Testis (tissue), 3 donors: ENCODE data around the gene TNFSF13. TPM values are rescaled to one million over a fixed set of nuclear protein-coding genes. Genes with fewer than 3 reads are reported as not detected.

Experiments used
- DNase-seq: peaks from one replicate; pipeline ENCODE4 v3.0.0-alpha.2; 2019
- H3K27ac ChIP-seq, 2 donors: fragments of 200-600 bp; sonication (generic); one replicate each; pipeline ENCODE4 v1.5.1; 2019
- H3K27me3 ChIP-seq: fragments of 200-600 bp; sonication (generic); one replicate; pipeline ENCODE4 v1.5.1; 2019
- H3K36me3 ChIP-seq: fragments of 200-600 bp; sonication (generic); one replicate; pipeline ENCODE4 v1.5.1; 2017; ENCODE audit warnings: low read depth; ENCODE audit errors: missing control alignments
- H3K4me1 ChIP-seq: fragments of 200-600 bp; sonication (generic); one replicate; pipeline ENCODE4 v1.5.1; 2019
- H3K4me3 ChIP-seq, 2 donors: fragments of 200-600 bp; sonication (generic); one replicate each; pipeline ENCODE4 v1.5.1; 2017 to 2019
- H3K9me3 ChIP-seq: fragments of 200-600 bp; sonication (generic); one replicate; pipeline ENCODE4 v1.5.1; 2017
- POLR2A ChIP-seq: fragments of 450-650 bp; IDR thresholded peaks from one replicate; pipeline ENCODE4 v1.6.1; 2017; ENCODE audit warnings: antibody characterized with exemption, mild to moderate bottlenecking, moderate library complexity
- WGBS, 2 donors: methylation state at CpG; one replicate each; pipeline ENCODE4 v1.1.5; 2018; 5-methylcytosine and 5-hydroxymethylcytosine counted together
- intact Hi-C: fragments of 100-400 bp; cut with DNase I; formaldehyde crosslinking; loops from one replicate; pipeline ENCODE4 v1.15.1; 2023; ENCODE audit warnings: low total_unique reads
- polyA plus RNA-seq: library from polyadenylated mRNA; stranded (reverse); fragments of 350-450 nt; fragmentation: Illumina TruSeq; extraction: RNeasy Lipid Tissue Mini Kit (QIAGEN cat#74804); gene quantifications from one replicate; pipeline ENCODE4 v1.2.3, GENCODE V29; 2014; ENCODE audit warnings: low read depth, low replicate concordance; ENCODE audit not compliant: insufficient read depth
- total RNA-seq, 2 donors: library from RNA; depleted of rRNA; stranded (reverse); fragments of >200 nt; gene quantifications; one replicate each; pipeline ENCODE4 v1.2.3, GENCODE V29; 2016
- TF ChIP-seq, protein P1 (sequence below), 3 experiments: fragments of 450-650 bp in 2 of 3; fragments of 200-600 bp in 1 of 3; sonication (generic) in 1 of 3; IDR thresholded peaks; one replicate each; pipeline ENCODE4 v1.5.1; 2016 to 2019; ENCODE audit warnings: antibody characterized with exemption in 3 of 3, mild to moderate bottlenecking in 2 of 3, moderate library complexity in 1 of 3

TNFSF13 gene
- total and polyA plus RNA-seq, 3 donors from 2014 or later, result 1.2 to 11.5 (median 5.1) TPM

DNA sequence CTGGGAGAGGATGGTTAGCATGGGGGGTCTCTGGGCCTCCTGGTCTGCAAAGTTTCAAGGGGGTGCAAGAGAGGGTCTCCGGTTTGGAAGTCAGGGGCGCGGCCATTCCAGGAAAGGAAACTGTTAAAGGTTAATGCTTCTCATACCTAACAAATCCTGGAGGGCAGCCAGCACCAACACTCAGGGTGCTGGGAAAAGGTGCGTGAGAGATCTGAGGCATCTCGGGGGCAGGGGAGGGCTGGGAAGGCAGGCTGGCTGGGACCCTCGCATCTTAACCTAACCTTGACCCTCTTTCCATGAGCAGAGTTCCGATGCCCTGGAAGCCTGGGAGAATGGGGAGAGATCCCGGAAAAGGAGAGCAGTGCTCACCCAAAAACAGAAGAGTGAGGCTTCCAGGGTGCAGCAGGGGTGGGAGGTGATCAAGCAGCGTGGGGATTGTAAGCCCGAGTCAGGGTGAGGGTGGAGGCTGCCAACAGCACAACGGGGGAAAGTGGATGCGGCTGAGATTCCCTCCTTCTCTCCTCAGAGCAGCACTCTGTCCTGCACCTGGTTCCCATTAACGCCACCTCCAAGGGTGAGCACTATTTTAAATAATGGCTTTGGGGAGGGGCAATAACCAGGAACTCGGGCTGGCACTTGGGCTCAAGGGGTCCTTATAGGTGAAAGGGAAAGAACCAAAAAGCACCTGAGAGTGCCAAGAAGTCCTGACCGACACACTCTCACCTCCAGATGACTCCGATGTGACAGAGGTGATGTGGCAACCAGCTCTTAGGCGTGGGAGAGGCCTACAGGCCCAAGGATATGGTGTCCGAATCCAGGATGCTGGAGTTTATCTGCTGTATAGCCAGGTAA, 996 bp downstream of the TNFSF13 start:
- intact Hi-C loops, result loop anchor here (5.0 to 10.0 kb wide), 2 partner anchors 47 to 205 kb away; partner anchors contain the start of genes KCTD11 and TMEM95
- no peak for DNase-seq
- Histone ChIP-seq H3K36me3 (no peaks in the 10 kb centered on the region), H3K27me3 (no peaks in the 10 kb centered on the region), H3K4me3 (no peak overlapping the region), H3K27ac (peak overlapping the region; percentile 86 to 92), H3K4me1 (peaks cover 53% of the 10 kb centered on the region), H3K9me3 (no peaks in the 10 kb centered on the region)
- TF ChIP-seq, protein P1, sequence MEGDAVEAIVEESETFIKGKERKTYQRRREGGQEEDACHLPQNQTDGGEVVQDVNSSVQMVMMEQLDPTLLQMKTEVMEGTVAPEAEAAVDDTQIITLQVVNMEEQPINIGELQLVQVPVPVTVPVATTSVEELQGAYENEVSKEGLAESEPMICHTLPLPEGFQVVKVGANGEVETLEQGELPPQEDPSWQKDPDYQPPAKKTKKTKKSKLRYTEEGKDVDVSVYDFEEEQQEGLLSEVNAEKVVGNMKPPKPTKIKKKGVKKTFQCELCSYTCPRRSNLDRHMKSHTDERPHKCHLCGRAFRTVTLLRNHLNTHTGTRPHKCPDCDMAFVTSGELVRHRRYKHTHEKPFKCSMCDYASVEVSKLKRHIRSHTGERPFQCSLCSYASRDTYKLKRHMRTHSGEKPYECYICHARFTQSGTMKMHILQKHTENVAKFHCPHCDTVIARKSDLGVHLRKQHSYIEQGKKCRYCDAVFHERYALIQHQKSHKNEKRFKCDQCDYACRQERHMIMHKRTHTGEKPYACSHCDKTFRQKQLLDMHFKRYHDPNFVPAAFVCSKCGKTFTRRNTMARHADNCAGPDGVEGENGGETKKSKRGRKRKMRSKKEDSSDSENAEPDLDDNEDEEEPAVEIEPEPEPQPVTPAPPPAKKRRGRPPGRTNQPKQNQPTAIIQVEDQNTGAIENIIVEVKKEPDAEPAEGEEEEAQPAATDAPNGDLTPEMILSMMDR (IDR thresholded peaks at IDR 0.05), result no peak
- no peak for TF ChIP-seq POLR2A
- WGBS, 2 donors, result 58 to 61% methylated on average over 18 of the region's 18 CpGs

DNA sequence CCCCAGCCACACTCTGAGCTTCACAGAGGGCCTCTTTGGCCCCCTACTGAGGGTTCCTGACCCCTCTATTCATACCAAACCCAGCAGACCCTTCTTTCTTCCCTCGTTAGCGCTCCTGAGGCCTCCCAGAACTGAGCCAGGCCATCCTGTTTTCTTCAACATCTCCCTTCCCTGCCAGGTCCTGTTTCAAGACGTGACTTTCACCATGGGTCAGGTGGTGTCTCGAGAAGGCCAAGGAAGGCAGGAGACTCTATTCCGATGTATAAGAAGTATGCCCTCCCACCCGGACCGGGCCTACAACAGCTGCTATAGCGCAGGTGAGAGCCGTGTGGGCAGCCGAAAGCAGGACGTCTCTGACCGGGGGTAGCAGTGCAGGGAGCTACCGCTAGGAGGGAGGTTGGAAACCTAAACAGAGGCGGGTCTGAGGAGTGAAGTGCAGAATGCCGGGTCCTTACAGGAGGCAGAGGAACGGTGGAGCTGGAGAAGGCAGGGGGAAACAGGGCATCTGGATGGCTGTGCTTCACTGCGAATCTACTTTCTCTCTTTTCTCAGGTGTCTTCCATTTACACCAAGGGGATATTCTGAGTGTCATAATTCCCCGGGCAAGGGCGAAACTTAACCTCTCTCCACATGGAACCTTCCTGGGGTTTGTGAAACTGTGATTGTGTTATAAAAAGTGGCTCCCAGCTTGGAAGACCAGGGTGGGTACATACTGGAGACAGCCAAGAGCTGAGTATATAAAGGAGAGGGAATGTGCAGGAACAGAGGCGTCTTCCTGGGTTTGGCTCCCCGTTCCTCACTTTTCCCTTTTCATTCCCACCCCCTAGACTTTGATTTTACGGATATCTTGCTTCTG, 1.9 kb downstream of the TNFSF13 start:
- TF ChIP-seq POLR2A, result no peak
- TF ChIP-seq, protein P1 (IDR thresholded peaks at IDR 0.05), result peak; percentile 31 to 60 (median 58)
- intact Hi-C loops, result loop anchor here (10.0 kb wide), 1 partner anchor 206 kb away; the partner anchor contains the start of genes KCTD11 and TMEM95
- Histone ChIP-seq H3K27me3 (no peaks in the 10 kb centered on the region), H3K4me3 (peak overlapping the region in 1 of 2 donors; percentile 76), H3K36me3 (no peaks in the 10 kb centered on the region), H3K4me1 (peaks cover 53% of the 10 kb centered on the region), H3K27ac (peak overlapping the region; percentile 67 to 92), H3K9me3 (no peaks in the 10 kb centered on the region)
- peak; percentile 64 for DNase-seq
- 16 to 23% methylated on average over 22 of the region's 22 CpGs for WGBS, 2 donors

DNA sequence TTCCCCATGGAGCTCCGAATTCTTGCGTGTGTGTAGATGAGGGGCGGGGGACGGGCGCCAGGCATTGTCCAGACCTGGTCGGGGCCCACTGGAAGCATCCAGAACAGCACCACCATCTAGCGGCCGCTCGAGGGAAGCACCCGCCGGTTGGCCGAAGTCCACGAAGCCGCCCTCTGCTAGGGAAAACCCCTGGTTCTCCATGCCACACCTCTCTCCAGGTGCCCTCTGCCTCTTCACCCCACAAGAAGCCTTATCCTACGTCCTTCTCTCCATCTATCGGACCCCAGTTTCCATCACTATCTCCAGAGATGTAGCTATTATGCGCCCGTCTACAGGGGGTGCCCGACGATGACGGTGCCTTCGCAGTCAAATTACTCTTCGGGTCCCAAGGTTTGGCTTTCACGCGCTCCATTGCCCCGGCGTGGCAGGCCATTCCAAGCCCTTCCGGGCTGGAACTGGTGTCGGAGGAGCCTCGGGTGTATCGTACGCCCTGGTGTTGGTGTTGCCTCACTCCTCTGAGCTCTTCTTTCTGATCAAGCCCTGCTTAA, 2.6 kb downstream of the TNFSF13 start:
- no peaks in the 10 kb centered on the region for H3K9me3 ChIP-seq

DNA sequence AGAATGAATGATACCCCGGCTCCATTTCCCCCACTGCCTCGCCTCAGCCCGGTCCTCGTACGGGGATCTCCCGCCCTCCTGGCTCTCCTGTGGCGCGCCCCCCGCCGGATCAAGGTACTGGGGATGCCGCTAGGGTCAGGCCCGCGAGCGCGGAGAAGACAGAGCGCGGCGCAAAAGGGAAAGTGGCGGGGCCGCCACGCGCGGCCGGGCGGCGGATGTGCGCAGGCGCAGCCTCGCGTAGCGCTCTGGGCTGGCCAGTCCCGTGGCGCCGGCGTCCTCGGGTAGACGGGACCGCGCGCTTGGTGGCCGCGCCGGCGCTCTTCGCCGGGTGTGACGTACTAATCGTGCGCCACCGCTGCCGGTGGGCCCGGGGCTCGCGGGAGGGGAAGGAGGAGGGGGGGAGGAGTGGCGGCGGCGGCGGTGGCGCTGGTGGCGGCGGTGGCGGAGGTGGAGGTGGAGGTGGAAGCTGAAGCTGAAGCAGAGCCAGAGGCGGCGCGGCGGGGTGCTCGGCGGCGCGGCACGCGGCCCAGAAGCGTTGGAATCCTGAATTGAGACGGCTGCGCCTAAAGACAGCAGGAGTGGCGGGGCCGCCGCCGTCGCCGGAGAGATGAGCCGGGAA, 3.1 kb downstream of the TNFSF13 start, which contains the start of gene SENP3:
SENP3 (plus strand) TSS at position 331 of the 619 bp plus-strand sequence. CDS start 1,158 bp downstream, outside the sequence.
- TF ChIP-seq POLR2A, result no peak
- TF ChIP-seq, protein P1 (IDR thresholded peaks at IDR 0.05), result peak in 2 of 3 experiments; percentile 16 to 28
- Histone ChIP-seq H3K27me3 (no peaks in the 10 kb centered on the region), H3K9me3 (no peaks in the 10 kb centered on the region), H3K4me3 (peak within 1 kb of the TSS; percentile 76 to 93), H3K36me3 (no peaks in the 10 kb centered on the region), H3K27ac (peak within 1 kb of the TSS; percentile 67 to 92), H3K4me1 (peaks cover 53% of the 10 kb centered on the region)
- DNase-seq, result peak; percentile 93
- intact Hi-C loops, result loop anchor here (10.0 kb wide), 1 partner anchor 207 kb away; the partner anchor contains the start of genes KCTD11 and TMEM95
- 0 to 1% methylated on average over 34 to 82 of the region's 82 CpGs for WGBS, 2 donors

More for the DNA sequence above, 2.6 kb downstream of the TNFSF13 start:
- H3K4me1 ChIP-seq, result peaks cover 53% of the 10 kb centered on the region
- H3K27me3 ChIP-seq, result no peaks in the 10 kb centered on the region
- H3K27ac ChIP-seq, result peak overlapping the region; percentile 67 to 92
- intact Hi-C loops, result loop anchor here (10.0 kb wide), 1 partner anchor 206 kb away; the partner anchor contains the start of genes KCTD11 and TMEM95
- H3K4me3 ChIP-seq, result peak overlapping the region; percentile 76 to 93
- TF ChIP-seq, protein P1 (IDR thresholded peaks at IDR 0.05), result peak; percentile 74 to 93 (median 92)
- no peak for TF ChIP-seq POLR2A
- 0% methylated on average over 29 to 32 of the region's 32 CpGs for WGBS, 2 donors
- H3K36me3 ChIP-seq, result no peaks in the 10 kb centered on the region
- peak; percentile 94 for DNase-seq
